GM18517 (cell line): ENCODE results near the gene CROCC2.

ENCODE experiments used
- ATAC-seq: cut with Tn5 transposase; IDR thresholded peaks from one replicate; pipeline ENCODE4 v1.9.1; 2021; ENCODE audit warnings: mild to moderate bottlenecking, moderate library complexity; ENCODE audit not compliant: unreplicated experiment

The CROCC2 gene

DNA sequence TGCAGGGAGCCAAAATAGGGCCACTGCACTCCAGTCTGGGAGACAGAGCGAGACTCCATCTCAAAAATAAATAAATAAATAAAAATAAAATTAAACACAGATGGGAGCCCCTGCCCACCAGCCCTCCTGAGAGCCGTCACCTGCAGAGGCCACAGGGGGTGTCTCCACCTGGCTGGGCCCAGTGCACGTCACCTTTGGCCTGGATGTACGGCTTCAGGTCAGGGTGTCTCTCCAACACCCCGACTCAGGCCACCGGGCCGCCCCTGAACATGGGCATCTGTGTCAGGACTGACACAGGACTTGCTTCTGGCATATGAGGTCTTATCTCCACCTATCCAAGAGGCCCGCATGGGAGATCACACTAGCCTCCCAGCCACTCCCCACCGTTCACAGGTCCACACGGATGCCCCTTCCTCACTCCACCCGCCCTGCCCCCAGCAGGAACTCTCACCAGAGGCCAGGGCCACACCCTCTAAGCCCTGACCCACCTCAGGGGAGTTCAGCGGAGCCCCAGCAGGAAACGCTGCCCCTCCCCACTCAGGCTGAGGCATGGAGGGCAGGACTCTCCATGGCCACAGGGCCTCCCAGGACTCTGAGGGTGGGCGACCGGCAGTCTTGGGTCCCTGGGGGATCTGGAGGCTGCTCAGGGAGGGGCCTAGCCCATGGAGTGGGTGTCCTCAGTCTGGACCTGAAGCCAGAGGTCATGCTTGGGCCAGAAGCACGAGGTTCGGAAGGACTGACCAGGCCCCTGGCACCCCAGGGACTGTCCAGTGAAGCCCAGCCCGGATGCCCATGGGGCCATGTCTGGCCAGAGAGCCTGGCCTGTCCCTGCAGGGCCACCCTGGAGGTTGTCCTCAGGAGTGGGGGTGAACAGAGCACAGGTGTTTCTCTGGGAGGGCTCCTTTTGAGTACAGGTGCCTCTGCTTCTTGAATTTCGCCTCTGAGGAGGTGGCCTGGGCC is 1.6 kb upstream of the CROCC2 start:
- no peak for ATAC-seq

DNA sequence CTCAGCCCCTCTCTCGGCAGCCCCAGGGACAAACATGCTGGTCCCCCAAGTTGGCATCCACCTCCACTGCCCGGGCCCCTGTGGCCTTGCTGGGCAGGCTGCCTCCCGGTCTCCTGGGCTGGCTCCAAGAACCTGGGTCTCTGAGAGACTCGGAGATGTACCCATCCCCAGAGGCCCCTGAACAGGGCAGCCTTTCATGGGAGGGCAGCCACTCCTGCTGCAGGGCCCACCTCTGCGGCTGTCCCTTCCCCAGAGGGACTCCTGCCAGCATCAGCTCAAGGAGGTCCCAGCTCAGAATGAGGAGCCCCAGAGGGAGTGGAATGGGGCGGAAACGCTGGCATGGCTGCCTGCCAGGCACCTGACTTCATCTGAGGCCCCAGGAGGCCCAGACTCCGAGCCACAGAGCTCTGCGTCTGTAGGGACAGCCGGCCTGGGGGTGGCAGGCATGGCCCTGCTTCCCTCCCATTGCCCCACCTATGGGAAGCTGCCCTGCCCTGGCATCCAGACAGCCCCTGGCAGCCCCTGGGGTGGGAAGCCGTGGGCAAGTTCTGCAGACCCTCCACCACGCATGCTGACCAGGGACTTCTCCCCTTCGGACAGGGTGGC is 857 bp upstream of the CROCC2 start:
- ATAC-seq: no peak

DNA sequence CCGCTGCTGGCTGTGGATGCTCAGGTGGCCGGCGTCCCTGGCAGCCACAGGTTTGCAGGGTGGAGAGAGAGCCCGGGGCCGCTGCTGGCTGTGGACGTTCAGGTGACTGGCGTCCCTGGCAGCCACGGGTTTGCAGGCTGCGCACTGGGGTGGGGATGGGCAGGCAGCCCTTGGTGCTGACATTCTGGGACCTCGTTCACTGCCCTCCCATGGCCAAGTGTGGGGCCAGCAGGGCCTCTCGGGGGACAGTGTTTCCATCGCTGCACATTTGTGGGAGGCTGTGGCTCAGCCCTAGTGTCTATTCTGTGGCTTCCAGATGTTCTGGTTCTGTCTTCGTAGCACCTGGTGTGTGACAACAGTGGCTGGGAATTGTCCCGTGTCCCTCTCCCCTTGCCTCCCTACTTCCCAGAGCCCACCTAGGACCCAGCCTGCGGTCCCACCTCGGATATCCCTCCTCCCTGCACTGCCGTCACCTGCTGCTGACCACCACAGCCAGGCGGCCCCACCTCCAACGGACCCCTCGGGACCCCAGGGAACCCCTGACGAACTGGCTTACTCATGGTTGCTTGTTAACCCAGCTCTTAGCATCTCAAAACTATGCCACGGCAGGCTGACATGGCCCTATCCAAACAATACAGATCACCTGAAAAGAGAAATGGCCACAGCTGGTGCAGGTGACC is 915 bp downstream of the CROCC2 start:
- no peak for ATAC-seq

DNA sequence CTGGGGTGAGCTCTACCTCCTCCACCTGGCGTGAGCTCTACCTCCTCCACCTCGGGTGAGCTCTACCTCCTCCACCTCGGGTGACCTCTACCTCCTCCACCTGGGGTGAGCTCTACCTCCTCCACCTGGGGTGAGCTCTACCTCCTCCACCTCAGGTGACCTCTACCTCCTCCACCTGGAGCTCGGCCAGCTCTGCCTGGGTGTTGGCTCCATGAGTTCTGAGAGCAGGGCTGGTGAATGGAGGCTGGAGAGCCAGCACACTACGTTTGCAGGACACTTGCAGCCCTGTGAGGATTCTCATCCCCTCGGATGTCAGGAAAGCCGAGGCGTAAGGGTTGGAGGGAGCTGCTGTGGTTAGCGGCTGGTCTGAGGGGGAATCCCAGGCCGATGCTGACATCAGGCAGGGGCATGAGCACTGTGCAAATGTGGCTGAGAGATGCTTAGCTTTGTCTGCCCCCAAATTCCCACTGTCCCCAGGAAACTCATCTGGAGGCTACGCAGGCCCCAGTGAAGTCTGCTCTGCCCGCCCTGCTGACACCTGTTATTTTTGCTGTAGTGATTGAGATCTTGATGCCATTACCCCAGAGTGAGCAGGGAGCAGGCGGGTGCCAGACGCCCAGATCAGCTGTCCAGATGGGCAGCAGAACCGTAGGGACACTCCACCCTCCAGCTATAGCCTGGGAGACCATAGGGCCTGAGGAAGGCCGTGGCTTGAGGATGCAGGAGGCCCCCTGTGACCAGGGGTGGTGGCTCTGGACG is 3.3 kb downstream of the CROCC2 start:
- ATAC-seq: no peak

DNA sequence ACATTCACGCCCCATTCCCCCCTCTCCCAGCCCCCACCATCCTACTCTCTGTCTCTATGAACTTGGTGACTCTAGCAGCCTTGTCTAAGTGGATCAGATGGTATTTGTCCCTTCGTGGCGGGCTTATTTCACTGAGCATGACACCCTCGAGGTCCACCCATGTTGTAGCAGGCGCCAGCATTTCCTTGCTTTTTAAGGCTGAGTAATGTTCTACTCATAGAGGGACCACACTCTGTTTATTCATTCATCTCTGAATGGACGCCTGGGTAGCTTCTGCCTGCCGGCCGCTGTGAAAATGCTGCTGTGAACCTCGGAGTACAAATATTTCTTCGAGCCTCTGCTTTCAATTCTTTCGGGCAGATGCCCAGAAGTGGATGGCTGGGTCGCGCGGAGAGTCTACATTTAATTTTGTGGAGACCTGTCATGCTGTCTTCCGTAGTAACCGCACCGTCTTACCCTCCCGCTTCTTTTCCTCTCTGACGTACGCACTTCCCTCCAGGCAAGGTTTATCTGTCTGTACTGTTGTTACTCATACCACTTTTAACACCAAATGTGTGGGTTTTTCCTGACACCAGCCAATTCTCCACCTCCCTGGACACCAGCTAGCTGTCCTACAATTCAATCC is 5.6 kb downstream of the CROCC2 start:
- no peak for ATAC-seq

DNA sequence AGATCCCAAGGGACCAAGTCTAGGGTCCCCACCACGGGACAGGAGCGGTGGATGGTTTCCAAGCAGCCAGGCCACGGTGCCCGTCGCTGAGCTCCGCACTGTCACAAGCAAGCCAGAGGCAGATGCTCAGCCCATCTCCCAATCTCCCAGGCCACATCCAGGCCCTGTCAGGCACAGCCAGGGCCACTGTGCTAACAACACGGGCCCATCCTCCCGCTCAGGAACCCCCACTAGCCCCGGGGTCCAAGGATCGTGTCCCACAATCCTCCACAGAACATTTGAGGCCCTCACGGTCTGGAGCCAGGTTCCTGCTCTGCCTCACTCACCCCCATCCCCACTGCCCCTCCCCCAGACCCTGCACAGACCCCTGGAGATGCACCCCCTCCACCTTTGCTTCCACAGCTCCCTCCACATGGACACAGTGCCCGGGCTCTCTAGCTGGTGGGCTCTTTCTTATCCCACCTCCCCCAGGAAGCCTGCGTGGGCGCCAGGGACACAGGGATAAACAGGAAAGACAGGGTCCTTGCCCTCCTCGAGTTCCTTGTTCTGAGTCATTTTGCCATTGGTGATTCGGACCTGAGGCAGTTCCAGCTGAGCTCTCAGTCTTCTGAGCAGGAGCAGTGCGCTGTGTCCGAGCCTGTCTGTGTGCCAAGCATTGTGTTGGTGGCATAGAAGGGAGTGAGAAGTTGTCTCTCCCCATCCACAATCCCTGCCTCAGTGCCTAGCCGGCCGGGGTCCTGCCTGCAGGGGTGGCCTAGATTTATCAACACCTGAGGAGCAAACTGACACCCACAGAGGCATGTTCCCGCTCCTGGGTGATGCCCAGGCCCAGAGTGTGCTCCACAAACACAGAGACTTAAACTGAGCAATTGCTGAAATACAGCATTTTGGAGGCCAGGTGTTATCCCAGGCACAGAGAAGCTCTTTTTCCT is 7.0 kb downstream of the CROCC2 start:
- ATAC-seq: no peak

DNA sequence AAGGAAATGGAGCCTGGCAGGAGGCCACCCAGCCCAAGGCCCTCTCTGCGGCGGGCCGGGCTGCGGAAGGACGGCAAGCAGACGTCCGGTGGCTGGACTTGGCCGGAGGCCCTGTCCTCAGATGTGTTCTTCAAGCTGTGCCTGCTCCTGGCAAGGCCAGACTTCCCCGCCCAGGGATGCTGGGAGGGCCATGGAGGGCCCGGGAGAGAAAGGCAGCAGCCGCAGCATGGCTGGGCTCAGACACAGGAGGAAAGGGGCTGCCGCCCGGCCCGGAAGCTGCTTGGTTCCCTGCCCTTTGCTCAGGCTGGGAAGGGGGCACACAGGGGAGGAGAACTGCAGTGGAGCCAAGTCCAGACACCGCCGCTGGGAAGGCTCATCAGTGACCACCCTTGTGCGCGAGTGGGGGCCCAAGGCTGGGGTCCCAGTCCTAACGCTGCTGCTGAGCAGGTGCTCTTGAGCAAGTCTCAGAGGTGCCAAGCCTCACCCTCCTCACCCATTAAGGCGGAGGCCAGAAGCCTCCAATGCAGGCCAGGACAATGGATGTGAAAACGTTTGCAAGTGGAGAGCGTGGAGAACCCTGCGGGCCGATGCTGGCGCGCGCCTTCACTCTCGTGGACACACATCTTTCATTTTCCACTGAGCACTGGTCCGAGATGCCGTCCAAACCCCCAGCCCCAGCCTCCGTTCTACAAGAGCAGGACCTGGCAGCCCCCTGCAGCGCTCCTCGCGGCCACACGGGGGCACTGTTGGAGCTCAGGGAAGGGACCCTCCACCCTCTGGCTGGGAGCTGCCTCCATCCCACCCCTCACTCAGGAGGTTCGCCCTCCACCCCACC is 7.9 kb downstream of the CROCC2 start:
- no peak for ATAC-seq

DNA sequence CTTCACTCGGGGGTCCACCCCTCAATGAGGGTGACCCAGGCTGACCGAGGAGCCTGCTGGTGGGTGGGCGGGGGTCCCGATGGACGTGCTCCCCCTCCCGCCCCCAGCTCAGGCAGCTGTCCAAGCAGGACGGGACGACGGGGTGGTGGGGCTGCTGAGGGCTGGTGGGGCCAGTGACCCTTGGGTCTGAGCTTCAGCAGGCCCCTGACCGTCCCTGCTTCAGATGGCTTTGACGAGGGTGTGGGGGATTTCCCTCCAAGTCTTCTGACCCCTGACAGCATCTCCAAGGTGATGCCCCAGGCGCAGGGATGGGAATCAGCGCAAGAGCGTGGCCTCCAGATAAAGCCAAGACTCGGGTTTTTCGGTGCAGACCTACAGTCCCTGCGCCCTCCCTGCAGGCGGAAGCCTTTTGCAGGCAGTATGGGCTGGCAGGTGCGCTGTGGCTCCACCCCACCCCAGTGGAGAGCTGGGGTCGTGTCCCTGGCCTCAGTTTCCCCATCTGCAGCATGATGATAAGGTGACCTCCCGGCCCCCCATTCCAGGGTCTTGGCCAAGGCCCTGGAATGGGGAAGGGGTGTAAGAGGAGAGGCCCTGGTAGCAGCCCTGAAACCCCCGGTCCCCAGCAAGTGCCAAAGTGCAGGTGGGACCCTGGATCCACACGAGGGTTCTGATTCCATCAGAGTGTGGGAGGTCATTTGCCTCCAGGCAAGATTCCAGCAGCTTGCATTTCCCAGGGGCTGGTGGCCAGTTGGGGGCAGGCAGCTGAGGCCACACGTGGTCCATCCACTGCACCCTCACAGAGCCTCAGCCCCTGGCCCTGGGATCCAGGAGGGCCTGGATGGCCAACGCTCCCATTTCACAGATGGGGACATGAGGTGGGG is 8.7 kb downstream of the CROCC2 start:
- no peak for ATAC-seq

DNA sequence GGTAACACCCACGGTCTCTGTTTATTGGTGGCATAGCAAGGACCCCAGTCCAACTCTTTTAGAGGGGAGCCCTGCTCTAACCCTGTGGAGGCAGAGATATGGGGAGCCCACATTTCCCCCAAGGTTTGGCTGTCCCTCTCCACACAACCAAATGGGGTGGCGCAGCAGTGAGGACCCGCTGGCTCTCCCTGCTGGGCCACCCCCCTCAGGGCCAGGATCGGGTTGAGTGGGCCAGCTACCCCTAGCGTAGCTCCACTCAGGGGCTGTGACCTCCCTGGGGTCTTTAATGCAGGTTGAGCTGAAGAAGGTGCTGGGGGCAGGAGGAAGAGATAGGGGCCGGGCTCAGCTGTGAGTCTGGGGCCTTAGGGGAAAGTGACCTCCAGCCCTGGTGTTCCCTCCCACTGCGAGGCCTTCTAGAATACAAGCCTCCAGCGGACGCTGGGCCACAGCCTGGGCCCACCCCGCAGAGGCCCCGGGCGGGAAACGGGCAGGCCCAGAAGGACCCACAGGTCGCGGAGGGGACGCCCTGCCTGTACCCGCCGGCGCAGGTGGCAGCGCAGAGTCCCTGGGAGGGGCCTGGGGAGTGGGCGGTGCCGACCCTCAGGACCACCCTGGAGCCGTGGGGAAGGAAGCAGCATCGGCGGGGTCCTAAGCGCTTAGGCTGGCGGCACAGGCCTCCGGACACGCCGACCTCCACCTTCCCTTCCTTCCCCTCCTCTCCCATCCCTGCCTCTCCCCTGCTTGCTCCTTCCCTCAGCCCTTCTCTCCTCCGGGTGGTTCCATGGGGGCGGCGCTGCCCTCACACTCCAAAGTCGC is 9.6 kb downstream of the CROCC2 start:
- ATAC-seq: no peak

DNA sequence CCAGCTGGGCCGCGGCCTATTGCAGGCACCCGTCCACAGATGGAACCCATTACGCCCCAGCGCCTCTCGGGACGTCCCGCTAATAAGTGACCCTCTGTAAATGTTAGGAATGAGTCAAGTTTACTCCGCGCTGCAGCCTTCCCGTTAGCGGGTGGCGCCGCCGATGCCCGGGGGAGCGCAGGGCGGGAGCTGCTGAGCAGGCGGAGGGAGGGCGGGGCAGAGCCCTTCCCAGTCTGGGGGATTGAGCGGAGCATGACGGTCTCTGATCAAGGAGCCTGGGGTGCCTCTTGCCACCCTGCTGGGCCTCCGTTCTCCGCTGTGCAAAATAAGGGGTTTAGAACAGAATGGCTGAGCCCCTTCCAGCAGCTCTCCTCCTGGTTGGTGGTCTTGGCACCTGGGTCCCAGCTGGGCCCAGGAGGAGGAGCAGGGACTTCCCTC is 10.5 kb downstream of the CROCC2 start:
- ATAC-seq: no peak

DNA sequence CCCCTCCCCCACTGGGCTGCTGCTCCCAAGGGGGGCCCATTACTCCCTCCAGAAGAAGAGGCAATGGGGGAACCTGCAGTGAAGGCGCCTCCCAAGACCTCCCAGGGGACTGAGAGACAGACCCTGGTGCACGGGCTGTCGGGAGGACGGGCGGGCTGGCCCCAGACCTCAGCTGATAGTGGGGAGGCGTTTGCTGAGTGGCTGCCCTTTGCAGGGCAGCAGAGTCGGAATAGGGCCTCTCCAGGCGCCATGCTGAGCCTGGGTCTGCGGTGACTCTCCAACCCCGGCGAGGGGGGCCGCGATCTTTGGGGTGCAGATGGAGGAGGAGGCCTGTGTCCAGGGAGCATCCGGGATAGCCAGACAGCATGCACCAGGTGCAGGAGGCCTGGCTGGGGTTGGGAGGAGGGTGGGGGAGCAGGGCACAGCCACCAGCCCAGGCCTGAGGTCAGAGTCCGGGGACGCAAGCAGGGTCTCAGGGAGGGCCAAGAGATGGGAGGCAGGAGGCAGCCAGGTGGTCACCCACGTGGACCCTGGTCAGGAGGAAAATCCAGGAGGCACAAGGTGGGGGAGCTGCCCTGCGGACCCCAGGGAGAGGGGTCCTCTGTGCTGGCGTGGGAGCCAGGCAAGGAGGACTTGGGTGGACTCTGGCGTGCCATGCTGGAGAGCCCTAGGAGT is 11.0 kb downstream of the CROCC2 start:
- no peak for ATAC-seq

DNA sequence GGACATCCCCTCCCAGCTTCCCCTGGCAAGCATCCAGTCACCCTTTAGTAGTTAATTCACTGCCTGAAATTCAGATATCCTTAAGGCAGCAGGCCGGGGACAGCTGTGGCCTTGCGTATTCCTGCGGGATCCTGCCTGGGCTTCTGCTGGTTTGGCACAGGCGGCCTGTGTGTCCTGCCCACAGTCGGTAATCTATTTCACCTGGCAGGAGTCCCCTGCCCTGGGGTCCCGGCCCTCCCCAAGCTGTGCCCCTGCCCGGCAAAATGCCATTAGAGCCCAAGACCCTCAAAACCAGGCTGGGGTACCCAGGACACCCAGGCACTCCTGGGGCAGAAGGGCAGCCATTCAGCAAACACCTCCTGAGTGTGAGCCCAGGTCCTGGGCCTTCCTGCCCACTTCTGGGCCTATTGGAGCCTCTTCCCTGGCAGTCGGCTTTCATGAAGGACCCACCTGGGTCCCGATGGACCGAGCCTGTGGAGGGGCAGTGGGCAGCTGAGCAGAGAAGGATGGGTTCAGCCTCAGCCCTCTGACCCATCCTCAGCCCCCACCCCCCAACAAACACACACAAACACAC is 11.6 kb downstream of the CROCC2 start:
- no peak for ATAC-seq

DNA sequence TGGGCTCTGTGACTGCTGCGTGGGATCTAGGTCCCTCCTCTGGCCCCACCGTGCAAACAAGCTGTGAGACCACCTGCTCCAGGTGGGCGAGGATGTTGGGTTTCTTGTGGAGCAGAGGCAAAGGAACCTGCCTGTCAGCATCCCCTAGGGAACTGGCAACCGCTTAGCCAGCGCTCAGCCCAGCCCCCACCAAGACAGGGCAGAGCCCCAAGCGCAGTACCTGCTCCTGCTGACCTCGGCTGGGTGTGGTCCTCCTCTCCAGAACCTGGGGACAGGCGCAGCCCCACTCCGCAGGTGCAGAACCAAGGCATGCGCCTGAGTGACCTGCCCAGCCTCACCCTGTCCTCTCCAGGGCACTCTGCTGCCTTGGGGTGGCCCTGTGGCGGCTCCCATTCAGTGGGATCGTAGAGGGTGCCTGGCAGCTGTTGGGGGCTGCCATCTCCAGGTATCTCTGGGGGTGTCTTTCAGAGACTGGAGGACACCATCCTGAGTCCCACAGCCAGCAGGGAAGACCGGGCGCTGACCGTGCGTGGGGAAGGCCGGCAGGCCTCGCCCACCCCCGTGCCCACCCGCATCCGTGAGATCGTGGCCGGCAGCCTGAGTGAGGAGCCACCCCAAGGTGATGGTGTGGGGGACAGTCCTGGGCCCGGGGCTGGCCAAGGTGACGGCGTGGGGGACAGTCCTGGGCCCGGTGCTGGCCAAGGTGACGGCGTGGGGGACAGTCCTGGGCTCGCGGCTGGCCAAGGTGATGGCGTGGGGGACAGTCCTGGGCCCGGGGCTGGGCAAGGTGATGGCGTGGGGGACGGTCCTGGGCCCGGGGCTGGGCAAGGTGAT is 12.3 kb downstream of the CROCC2 start:
- ATAC-seq: no peak

DNA sequence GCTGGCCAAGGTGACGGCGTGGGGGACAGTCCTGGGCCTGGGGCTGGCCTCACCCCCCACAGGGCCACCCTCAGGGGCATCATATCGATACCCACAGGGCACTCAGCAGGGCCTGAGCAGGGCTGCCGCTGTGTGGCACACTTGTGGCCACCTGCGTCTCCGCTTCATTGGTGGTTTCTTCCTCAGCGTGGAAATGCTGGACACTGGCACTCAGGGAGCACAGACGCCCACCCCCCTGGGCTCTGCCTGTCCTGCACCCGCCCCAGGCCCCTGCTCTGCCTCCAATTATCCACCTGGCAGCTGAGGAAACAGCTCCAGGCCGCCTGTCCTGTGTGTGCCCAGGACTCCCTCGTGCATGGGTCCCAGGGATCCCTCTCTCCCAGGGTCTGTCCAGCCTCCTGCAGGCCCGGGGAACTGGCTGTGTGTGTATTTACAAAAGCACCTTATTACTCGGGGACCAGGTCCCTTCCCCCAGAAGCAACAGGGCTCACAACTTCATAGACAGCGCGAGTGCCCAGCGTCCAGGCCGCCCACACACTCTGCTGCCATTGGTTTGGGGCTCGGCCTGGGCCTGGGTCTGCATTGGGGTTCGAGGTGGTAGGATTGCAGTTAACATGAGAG is 13.1 kb downstream of the CROCC2 start:
- ATAC-seq: no peak
